ENCODE measurements around the gene PTPRG.

DNA sequence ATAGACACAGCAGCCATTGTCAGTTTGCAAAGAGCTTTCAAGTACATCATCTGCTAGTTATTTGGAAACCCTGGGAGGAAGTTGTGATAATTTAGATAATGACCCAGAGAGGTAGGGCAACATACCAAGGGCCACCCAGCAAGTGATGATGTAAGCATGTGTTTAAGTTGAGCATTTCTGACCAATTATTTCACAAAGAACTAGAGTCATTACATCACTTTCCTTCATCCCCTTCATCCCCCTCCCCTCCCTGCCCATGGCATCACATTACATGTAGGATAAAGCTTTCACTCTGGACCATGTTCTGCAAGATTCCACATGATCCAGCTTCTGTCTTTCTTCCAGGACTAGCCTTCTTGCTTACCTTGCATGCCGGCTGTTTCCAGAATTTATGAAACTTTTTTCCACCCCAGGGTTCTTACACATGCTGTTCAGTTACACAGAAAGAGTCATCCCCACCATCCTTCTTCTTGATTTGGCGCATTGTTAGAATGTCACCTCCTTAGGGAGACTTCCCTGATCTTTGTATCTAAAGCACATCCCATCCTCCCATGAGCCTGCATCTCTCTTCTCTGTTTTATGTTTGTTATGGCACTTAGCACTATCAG is 71.3 kb downstream of the PTPRG start:
- TF ChIP-seq, protein P1, sequence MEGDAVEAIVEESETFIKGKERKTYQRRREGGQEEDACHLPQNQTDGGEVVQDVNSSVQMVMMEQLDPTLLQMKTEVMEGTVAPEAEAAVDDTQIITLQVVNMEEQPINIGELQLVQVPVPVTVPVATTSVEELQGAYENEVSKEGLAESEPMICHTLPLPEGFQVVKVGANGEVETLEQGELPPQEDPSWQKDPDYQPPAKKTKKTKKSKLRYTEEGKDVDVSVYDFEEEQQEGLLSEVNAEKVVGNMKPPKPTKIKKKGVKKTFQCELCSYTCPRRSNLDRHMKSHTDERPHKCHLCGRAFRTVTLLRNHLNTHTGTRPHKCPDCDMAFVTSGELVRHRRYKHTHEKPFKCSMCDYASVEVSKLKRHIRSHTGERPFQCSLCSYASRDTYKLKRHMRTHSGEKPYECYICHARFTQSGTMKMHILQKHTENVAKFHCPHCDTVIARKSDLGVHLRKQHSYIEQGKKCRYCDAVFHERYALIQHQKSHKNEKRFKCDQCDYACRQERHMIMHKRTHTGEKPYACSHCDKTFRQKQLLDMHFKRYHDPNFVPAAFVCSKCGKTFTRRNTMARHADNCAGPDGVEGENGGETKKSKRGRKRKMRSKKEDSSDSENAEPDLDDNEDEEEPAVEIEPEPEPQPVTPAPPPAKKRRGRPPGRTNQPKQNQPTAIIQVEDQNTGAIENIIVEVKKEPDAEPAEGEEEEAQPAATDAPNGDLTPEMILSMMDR (IDR thresholded peaks at IDR 0.05 in 2 of 3, conservative IDR thresholded peaks at IDR 0.05 in 1 of 3; ENCODE audit: borderline replicate concordance in 1 of 3, insufficient read depth in 1 of 3, low read depth in 2 of 3, low read length in 2 of 3) = no peak
- TF ChIP-seq YY1 (IDR thresholded peaks at IDR 0.05; ENCODE audit: extremely low read depth, insufficient replicate concordance, low read depth, low read length) = no peak
- TF ChIP-seq FOSL1 (IDR thresholded peaks at IDR 0.05; ENCODE audit: low read depth) = no peak
- no peak for TF ChIP-seq EZH2phosphoT487 (IDR thresholded peaks at IDR 0.05; ENCODE audit: borderline replicate concordance)
- no peak for TF ChIP-seq POLR2A (IDR thresholded peaks at IDR 0.05; ENCODE audit: borderline replicate concordance, extremely low read depth, insufficient read depth, insufficient read length)
- no peak for TF ChIP-seq CEBPB (IDR thresholded peaks at IDR 0.05; ENCODE audit: low read depth)
- TF ChIP-seq POLR2AphosphoS5 (IDR thresholded peaks at IDR 0.05; ENCODE audit: low read depth, low read length) = no peak
- TF ChIP-seq EGR1 (IDR thresholded peaks at IDR 0.05; ENCODE audit: low read depth) = no peak
- no peak for TF ChIP-seq EZH2 (IDR thresholded peaks at IDR 0.05)
- no peak for TF ChIP-seq SIN3A (IDR thresholded peaks at IDR 0.05; ENCODE audit: low read depth)
- TF ChIP-seq ZNF274 (IDR thresholded peaks at IDR 0.05; ENCODE audit: low read depth, low read length) = no peak
- no peak for TF ChIP-seq RAD21 (IDR thresholded peaks at IDR 0.05; ENCODE audit: low read depth)
- TF ChIP-seq, protein P2, sequence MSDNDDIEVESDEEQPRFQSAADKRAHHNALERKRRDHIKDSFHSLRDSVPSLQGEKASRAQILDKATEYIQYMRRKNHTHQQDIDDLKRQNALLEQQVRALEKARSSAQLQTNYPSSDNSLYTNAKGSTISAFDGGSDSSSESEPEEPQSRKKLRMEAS (IDR thresholded peaks at IDR 0.05) = no peak
- TF ChIP-seq, protein P3, sequence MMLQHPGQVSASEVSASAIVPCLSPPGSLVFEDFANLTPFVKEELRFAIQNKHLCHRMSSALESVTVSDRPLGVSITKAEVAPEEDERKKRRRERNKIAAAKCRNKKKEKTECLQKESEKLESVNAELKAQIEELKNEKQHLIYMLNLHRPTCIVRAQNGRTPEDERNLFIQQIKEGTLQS (IDR thresholded peaks at IDR 0.05) = no peak
